GM12878 (cell line): ENCODE data around the gene CENPP. TPM values are rescaled to one million over a fixed set of nuclear protein-coding genes. Genes with fewer than 3 reads are reported as not detected.

Experiments
- ATAC-seq: fragments of 200-7000 bp; cut with Tn5 transposase; 3 replicates; pipeline ENCODE4 v1.9.1; 2020; ENCODE audit warnings: mild to moderate bottlenecking, moderate library complexity
- BruUV-seq: library from RNA; stranded (reverse); fragments of 400-500 nt; replicated peaks from 2 replicates; lab custom pipeline; 2021; lab: Mats Ljungman, UMichigan
- CTCF ChIA-PET: fragments of 300-600 bp; sonication (Branson Sonifier 250); formaldehyde crosslinking; extraction: SDS; loops from one replicate; lab custom pipeline; 2021; ENCODE audit warnings: inconsistent platforms; lab: Yijun Ruan, JAX
- POLR2A ChIA-PET: fragments of 350-600 bp; formaldehyde crosslinking; extraction: SDS; loops from one replicate; lab custom pipeline; 2021; ENCODE audit warnings: inconsistent platforms; lab: Charles Lee
- RAD21 ChIA-PET: fragments of 300-600 bp; sonication (Branson Sonifier 250); formaldehyde crosslinking; loops from one replicate; lab custom pipeline; 2023; ENCODE audit warnings: antibody characterized with exemption; ENCODE audit not compliant: unreplicated experiment; lab: Charles Lee
- SMC1A ChIA-PET: fragments of 300-600 bp; sonication (Branson Sonifier 250); formaldehyde crosslinking; loops from one replicate; lab custom pipeline; 2023; ENCODE audit not compliant: unreplicated experiment, uncharacterized antibody; lab: Charles Lee
- DNase-seq: peaks from one replicate; pipeline ENCODE4 v3.0.0-alpha.2; 2011; ENCODE audit warnings: low read depth, low spot score
- FAIRE-seq: peaks from 3 replicates; lab custom pipeline; 2011; peaks lifted over from hg19 to GRCh38; lab: Jason Lieb, UNC
- H2AFZ ChIP-seq: 2 replicates; pipeline ENCODE4 v1.6.0; 2011; ENCODE audit warnings: low read depth, low read length, control low read depth; ENCODE audit not compliant: control insufficient read depth
- H3K27ac ChIP-seq: 2 replicates; pipeline ENCODE4 v1.5.1; 2011; ENCODE audit warnings: control low read depth; ENCODE audit not compliant: control insufficient read depth, insufficient read depth
- H3K27me3 ChIP-seq, 2 experiments: replicated peaks in 1 of 2; 2 replicates each; pipeline versions ENCODE4 v1.6.0 to v1.6.1; 2011; ENCODE audit warnings: low read length in 1 of 2; ENCODE audit not compliant: control insufficient read depth in 2 of 2, insufficient read depth in 2 of 2
- H3K36me3 ChIP-seq, 2 experiments: 2 replicates each; pipeline ENCODE4 v1.5.1; 2011; ENCODE audit warnings: low read length in 1 of 2; ENCODE audit not compliant: control insufficient read depth in 2 of 2, insufficient read depth in 2 of 2
- H3K4me1 ChIP-seq: 2 replicates; pipeline ENCODE4 v1.6.1; 2011; ENCODE audit warnings: mild to moderate bottlenecking, low read length, moderate library complexity, mixed read lengths; ENCODE audit not compliant: control insufficient read depth, insufficient read depth
- H3K4me2 ChIP-seq: 2 replicates; pipeline ENCODE4 v1.6.0; 2011; ENCODE audit warnings: control low read depth; ENCODE audit not compliant: control insufficient read depth, insufficient read depth
- H3K4me3 ChIP-seq: fragments of 200-600 bp; sonication (generic); 2 replicates; pipeline ENCODE4 v1.5.1; 2016
- H3K79me2 ChIP-seq: 2 replicates; pipeline ENCODE4 v1.6.0; 2011; ENCODE audit warnings: low read length; ENCODE audit not compliant: control insufficient read depth, insufficient read depth
- H3K9ac ChIP-seq: 2 replicates; pipeline ENCODE4 v1.8.0; 2011; ENCODE audit warnings: low read length, control low read depth, mixed read lengths; ENCODE audit not compliant: control insufficient read depth, insufficient read depth
- H3K9me3 ChIP-seq: replicated peaks from 3 replicates; pipeline ENCODE4 v1.5.1; 2011; ENCODE audit warnings: mild to moderate bottlenecking, low read length; ENCODE audit not compliant: control insufficient read depth, insufficient read depth
- H4K20me1 ChIP-seq: 2 replicates; pipeline ENCODE4 v1.6.0; 2011; ENCODE audit not compliant: control insufficient read depth, insufficient read depth
- CTCF ChIP-seq, 3 experiments: IDR thresholded peaks in 2 of 3; conservative IDR thresholded peaks in 1 of 3; 2 replicates each; pipeline ENCODE4 v1.5.1; 2011; ENCODE audit warnings: low read depth in 3 of 3, low read length in 3 of 3, mild to moderate bottlenecking in 3 of 3, control low read depth in 2 of 3, moderate library complexity in 2 of 3, inconsistent platforms in 1 of 3, mixed read lengths in 1 of 3; ENCODE audit not compliant: control insufficient read depth in 2 of 3, insufficient read depth in 1 of 3; ENCODE audit errors: extremely low read depth in 1 of 3
- E2F4 ChIP-seq: IDR thresholded peaks from 2 replicates; pipeline ENCODE4 v1.6.1; 2012; ENCODE audit warnings: low read depth, low read length, improper control_type of control experiment
- FOXK2 ChIP-seq: fragments of 450-650 bp; IDR thresholded peaks from 2 replicates; pipeline ENCODE4 v1.6.1; 2017; ENCODE audit warnings: mild to moderate bottlenecking, moderate library complexity
- IRF4 ChIP-seq: IDR thresholded peaks from 2 replicates; pipeline ENCODE4 v1.6.1; 2011; ENCODE audit warnings: low read depth, low read length
- MTA2 ChIP-seq: fragments of 450-650 bp; IDR thresholded peaks from 2 replicates; pipeline ENCODE4 v1.6.1; 2016; ENCODE audit warnings: low read depth, mild to moderate bottlenecking, moderate library complexity
- MXI1 ChIP-seq: fragments of 150-350 bp; IDR thresholded peaks from 2 replicates; pipeline ENCODE4 v1.6.1; 2011; ENCODE audit warnings: low read depth, mild to moderate bottlenecking, inconsistent platforms, low read length, improper control_type of control experiment
- NR2F1 ChIP-seq: fragments of 450-650 bp; conservative IDR thresholded peaks from 2 replicates; pipeline ENCODE4 v1.6.1; 2017; ENCODE audit warnings: mild to moderate bottlenecking
- PAX5 ChIP-seq: IDR thresholded peaks from 2 replicates; pipeline ENCODE4 v1.6.1; 2011; ENCODE audit warnings: low read depth, low read length, borderline replicate concordance
- RB1 ChIP-seq: fragments of 450-650 bp; formaldehyde crosslinking; IDR thresholded peaks from 2 replicates; pipeline ENCODE4 v1.6.1; 2017; ENCODE audit warnings: mild to moderate bottlenecking, borderline replicate concordance
- RCOR1 ChIP-seq: conservative IDR thresholded peaks from 2 replicates; pipeline ENCODE4 v1.6.1; 2012; ENCODE audit warnings: low read depth, low read length, improper control_type of control experiment
- SREBF1 ChIP-seq: IDR thresholded peaks from 2 replicates; pipeline ENCODE4 v1.6.1; 2012; ENCODE audit warnings: mild to moderate bottlenecking, low read length
- SREBF2 ChIP-seq: IDR thresholded peaks from 2 replicates; pipeline ENCODE4 v1.6.1; 2012; ENCODE audit warnings: mild to moderate bottlenecking, low read length
- SUZ12 ChIP-seq: fragments of 200-600 bp; sonication (generic); IDR thresholded peaks from one replicate; pipeline ENCODE4 v1.6.1; 2018; ENCODE audit warnings: antibody characterized with exemption, mild to moderate bottlenecking; ENCODE audit not compliant: unreplicated experiment
- TAF1 ChIP-seq: IDR thresholded peaks from 2 replicates; pipeline ENCODE4 v1.6.1; 2011; ENCODE audit warnings: mild to moderate bottlenecking, low read depth, low read length, borderline replicate concordance
- ZNF217 ChIP-seq: fragments of 450-650 bp; IDR thresholded peaks from 2 replicates; pipeline ENCODE4 v1.6.1; 2017; ENCODE audit warnings: antibody characterized with exemption, mild to moderate bottlenecking
- WGBS: methylation state at CpG from one replicate; pipeline ENCODE4 v1.1.6; 2016; ENCODE audit warnings: low lambda C conversion rate; ENCODE audit not compliant: insufficient replicate concordance, insufficient coverage; ENCODE audit errors: missing lambda C conversion rate; 5-methylcytosine and 5-hydroxymethylcytosine counted together
- in situ Hi-C: fragments of 300-500 bp; cut with MboI; formaldehyde crosslinking; loops from 9 replicates; pipeline ENCODE4 v1.14.3; 2018; ENCODE audit warnings: mixed read lengths
- intact Hi-C: fragments of 100-400 bp; cut with micrococcal nuclease; formaldehyde crosslinking; loops from one replicate; pipeline ENCODE4 v1.14.2; 2022; ENCODE audit not compliant: unreplicated experiment
- polyA plus RNA-seq, 11 experiments: library from polyadenylated mRNA; depleted of rRNA in 4 of 11; unstranded in 6 of 11; stranded (reverse) in 5 of 11; fragments of >200 nt; fragmentation: Nextera tagmentation in 4 of 11; fragmentation: Illumina TruSeq in 1 of 11; extraction: Ambion mirVana in 4 of 11; extraction: Trizol in 1 of 11; gene quantifications; 1 replicate in 1 of 11; 2 replicates in 10 of 11; pipeline versions ENCODE4 v1.2.1 to v1.2.3, GENCODE V29; 2011 to 2016; ENCODE audit warnings: inconsistent platforms in 2 of 11, missing spikeins in 2 of 11, low read depth in 1 of 11
- total RNA-seq, 4 experiments: library from RNA; depleted of rRNA in 3 of 4; stranded (reverse); fragments of >200 nt in 3 of 4; fragmentation: Illumina TruSeq in 1 of 4; extraction: Trizol in 1 of 4; gene quantifications; 2 replicates each; pipeline versions ENCODE4 v1.2.1 to v1.2.3, GENCODE V29; 2013 to 2021
- TF ChIP-seq, protein P1 (sequence below): fragments of 450-650 bp; formaldehyde crosslinking; IDR thresholded peaks from 2 replicates; pipeline ENCODE4 v1.4.0; 2022; ENCODE audit warnings: mild to moderate bottlenecking, moderate library complexity

CENPP gene
- total and polyA plus RNA-seq, 10 of the 15 experiments (the other 5 are each of a cell fraction or from before 2014, with no cell fraction given) = 9.4 to 31.4 (median 19.8) TPM

- no peak for ATAC-seq
- no peak for FAIRE-seq
- no peak overlapping the region for H3K27ac ChIP-seq
- CTCF ChIA-PET = interaction anchor here (0.7 to 2.0 kb wide), 5 partner anchors 13 to 356 kb away, joined by 3 to 6 read pairs (median 4); no protein-coding TSS in a partner anchor
- DNase-seq = no peak
- no peaks in the 10 kb centered on the region for H3K9me3 ChIP-seq
- 97% methylated on average over 2 of the region's 2 CpGs for WGBS
- H2AFZ ChIP-seq = no peak overlapping the region
- intact Hi-C loops (no loop called here), in situ Hi-C loops (no loop called here)
- RAD21 ChIA-PET = no interaction called here
- peaks cover 19 to 41% of the 10 kb centered on the region in 2 experiments for H3K36me3 ChIP-seq
- no peaks in the 10 kb centered on the region for H3K27me3 ChIP-seq
- no peak overlapping the region for H3K4me2 ChIP-seq
- TF ChIP-seq FOXK2 = no peak
- TF ChIP-seq MTA2 = no peak
- no peak for TF ChIP-seq SUZ12
- TF ChIP-seq E2F4 = no peak
- TF ChIP-seq SREBF2 = no peak
- no peak for TF ChIP-seq RCOR1
- TF ChIP-seq PAX5 = no peak
- TF ChIP-seq TAF1 = no peak
- no peak for TF ChIP-seq IRF4
- no peak for TF ChIP-seq MXI1
- TF ChIP-seq NR2F1 = no peak
- TF ChIP-seq, protein P1, sequence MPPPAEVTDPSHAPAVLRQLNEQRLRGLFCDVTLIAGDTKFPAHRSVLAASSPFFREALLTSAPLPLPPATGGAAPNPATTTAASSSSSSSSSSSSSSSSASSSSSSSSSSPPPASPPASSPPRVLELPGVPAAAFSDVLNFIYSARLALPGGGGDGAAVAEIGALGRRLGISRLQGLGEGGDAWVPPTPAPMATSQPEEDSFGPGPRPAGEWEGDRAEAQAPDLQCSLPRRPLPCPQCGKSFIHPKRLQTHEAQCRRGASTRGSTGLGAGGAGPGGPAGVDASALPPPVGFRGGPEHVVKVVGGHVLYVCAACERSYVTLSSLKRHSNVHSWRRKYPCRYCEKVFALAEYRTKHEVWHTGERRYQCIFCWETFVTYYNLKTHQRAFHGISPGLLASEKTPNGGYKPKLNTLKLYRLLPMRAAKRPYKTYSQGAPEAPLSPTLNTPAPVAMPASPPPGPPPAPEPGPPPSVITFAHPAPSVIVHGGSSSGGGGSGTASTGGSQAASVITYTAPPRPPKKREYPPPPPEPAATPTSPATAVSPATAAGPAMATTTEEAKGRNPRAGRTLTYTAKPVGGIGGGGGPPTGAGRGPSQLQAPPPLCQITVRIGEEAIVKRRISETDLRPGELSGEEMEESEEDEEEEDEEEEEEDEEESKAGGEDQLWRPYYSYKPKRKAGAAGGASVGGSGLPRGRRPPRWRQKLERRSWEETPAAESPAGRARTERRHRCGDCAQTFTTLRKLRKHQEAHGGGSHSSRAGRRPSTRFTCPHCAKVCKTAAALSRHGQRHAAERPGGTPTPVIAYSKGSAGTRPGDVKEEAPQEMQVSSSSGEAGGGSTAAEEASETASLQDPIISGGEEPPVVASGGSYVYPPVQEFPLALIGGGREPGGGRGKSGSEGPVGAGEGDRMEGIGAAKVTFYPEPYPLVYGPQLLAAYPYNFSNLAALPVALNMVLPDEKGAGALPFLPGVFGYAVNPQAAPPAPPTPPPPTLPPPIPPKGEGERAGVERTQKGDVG (CRISPR knock-in tag) = no peak
- no peak for TF ChIP-seq CTCF (IDR thresholded peaks at IDR 0.05 in 2 of 3, conservative IDR thresholded peaks at IDR 0.05 in 1 of 3; ENCODE audit: control insufficient read depth in 2 of 3, extremely low read depth in 1 of 3, insufficient read depth in 1 of 3, low read depth in 3 of 3, low read length in 3 of 3)
- no peak for TF ChIP-seq RB1
- TF ChIP-seq ZNF217 = no peak
- no peak for TF ChIP-seq SREBF1
- no peaks in the 10 kb centered on the region for H3K4me1 ChIP-seq
- SMC1A ChIA-PET = interaction anchor here (0.7 to 1.6 kb wide), 6 partner anchors 9 to 48 kb away, joined by 3 to 4 read pairs (median 4); partner anchors contain the start of gene CENPP
- no peak overlapping the region for H3K9ac ChIP-seq
- no peaks in the 10 kb centered on the region; the same call in 1 of the 2 replicates for H3K79me2 ChIP-seq
- BruUV-seq = no TSS peak
- H4K20me1 ChIP-seq = no peaks in the 10 kb centered on the region
- H3K4me3 ChIP-seq = no peak overlapping the region
- POLR2A ChIA-PET = interaction anchor here (1.4 kb wide), 1 partner anchor 15 kb away, joined by 3 read pairs; no protein-coding TSS in a partner anchor
Observed at GRCh38 chr9:92278110-92278509, 47.6 kb upstream of the CENPP start.
